ENCODE results near the gene HTR2B. TPM values are rescaled to one million over a fixed set of nuclear protein-coding genes. Genes with fewer than 3 reads are reported as not detected.

Gene HTR2B
- 11.7 and 68.9 TPM in 2 replicates for total RNA-seq

GRCh38 chr2:231124838-231125568, at the start of gene HTR2B:
TSS of gene HTR2B (minus strand) at chr2:231125042. CDS start at chr2:231123764, 1,278 bp downstream.

Small RNAs within 50 kb of the gene (small RNA-seq; reads per million reads assigned to genes)
- gene RNU1-93P (ENCODE audit: low replicate concordance), result not detected

Other genes starting within 250 kb of the HTR2B start
- gene GPR55, start 199.8 kb downstream of the HTR2B start, total RNA-seq, result under 0.01 TPM in 1 of 2 replicates, not detected in the other
- not detected in 2 replicates for gene SPATA3, start 128.9 kb downstream of the HTR2B start, total RNA-seq
- gene C2orf72, start 87.5 kb downstream of the HTR2B start, total RNA-seq, result 0.66 TPM in 1 of 2 replicates, not detected in the other
- gene PSMD1, start 68.2 kb downstream of the HTR2B start, total RNA-seq, result 130 and 184 TPM in 2 replicates
- gene ARMC9, start 73.6 kb upstream of the HTR2B start, total RNA-seq, result 157 and 512 TPM in 2 replicates